ENCODE data around the gene SLU7.

Gene SLU7

GRCh38 chr5:160367261-160367660 lies 51.6 kb downstream of the SLU7 start:
- no peak for DNase-seq (ENCODE audit: low read depth)

DNA sequence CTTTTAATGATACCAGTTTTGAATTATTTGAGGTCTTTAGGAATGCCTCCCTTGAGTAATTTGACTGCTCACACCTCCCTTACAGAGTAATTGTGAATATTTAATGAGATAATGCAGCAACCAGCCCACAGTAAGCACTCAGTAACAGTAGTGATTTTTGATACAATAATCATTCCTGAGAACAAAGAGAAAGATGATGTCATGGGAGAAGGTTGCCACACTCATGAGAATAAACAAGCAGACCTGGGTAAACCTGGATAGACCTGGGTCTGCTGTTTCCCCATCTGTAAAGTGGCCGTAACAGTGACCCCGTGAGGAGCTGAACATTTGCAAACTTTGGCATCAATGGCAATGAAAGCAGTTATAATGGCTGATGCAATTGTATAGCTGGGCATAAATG lies 52.7 kb downstream of the SLU7 start:
- DNase-seq (ENCODE audit: low read depth) = no peak

DNA sequence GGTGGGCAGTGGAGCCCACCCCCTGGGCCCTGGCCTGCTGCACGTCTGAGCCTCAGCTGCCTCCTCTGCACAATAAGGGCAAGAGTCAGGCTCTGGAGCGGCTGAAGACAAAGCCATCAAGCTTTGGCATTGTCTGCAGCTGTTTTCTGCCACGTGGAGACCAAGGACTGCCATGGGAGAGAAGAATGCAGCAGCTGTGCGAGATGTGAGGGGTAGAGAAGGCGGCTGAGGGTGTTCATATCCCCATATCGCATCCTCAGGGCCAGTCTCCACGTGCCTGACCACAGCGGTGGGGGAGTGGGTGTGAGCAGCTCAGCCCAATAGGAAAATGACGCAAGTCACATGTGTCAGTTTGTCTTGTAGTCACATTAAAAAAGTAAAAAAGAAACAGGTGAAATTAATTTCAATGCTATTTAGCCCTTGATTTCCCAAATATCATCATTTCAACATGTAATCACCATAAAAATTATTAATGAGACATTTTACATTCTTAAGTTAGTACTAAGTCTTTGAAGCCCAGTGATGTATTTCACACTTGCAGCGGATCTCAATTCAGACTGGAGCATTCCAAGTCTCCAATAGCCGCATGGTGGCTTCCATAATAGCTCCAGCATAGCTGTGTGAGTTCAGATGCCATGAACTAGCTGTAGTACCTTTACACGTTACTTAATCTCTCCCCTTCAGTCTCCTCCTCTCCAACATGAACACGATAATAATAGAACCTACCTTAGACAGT lies 55.1 kb downstream of the SLU7 start:
- no peak for DNase-seq (ENCODE audit: low read depth)

- no peak for DNase-seq (ENCODE audit: low read depth)
Observed at GRCh38 chr5:160363211-160363610, 55.7 kb downstream of the SLU7 start.

- DNase-seq (ENCODE audit: low read depth) = no peak
Observed at GRCh38 chr5:160361624-160362228, 57.2 kb downstream of the SLU7 start.

- no peak for DNase-seq (ENCODE audit: low read depth)
Observed at GRCh38 chr5:160360310-160360709, 58.6 kb downstream of the SLU7 start.

DNA sequence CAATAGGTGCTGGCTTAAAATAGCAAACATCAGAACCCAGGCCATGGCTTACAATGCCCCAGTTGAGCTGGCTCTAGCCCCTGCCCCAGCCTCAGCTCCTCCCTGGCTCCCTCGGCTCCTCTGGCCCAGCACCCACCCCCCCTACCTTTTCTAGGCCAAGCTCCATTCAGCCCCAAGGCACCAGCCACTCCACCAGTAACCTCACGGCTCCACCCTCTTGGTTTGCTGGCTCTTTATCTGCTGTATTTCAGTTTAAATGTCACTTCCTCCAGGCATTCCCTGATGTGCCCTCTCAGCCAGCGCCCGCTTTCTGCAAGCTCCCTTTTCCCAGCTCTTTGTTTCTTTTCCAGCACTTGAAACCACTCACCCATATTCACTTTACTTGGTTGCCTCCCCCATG lies 59.1 kb downstream of the SLU7 start:
- no peak for DNase-seq (ENCODE audit: low read depth)

- no peak for DNase-seq (ENCODE audit: low read depth)
Observed at GRCh38 chr5:160359242-160359641, 59.6 kb downstream of the SLU7 start.

- no peak for DNase-seq (ENCODE audit: low read depth)
Observed at GRCh38 chr5:160357861-160358411, 60.9 kb downstream of the SLU7 start.

GRCh38 chr5:160357394-160357793 lies 61.5 kb downstream of the SLU7 start:
- no peak for DNase-seq (ENCODE audit: low read depth)

DNA sequence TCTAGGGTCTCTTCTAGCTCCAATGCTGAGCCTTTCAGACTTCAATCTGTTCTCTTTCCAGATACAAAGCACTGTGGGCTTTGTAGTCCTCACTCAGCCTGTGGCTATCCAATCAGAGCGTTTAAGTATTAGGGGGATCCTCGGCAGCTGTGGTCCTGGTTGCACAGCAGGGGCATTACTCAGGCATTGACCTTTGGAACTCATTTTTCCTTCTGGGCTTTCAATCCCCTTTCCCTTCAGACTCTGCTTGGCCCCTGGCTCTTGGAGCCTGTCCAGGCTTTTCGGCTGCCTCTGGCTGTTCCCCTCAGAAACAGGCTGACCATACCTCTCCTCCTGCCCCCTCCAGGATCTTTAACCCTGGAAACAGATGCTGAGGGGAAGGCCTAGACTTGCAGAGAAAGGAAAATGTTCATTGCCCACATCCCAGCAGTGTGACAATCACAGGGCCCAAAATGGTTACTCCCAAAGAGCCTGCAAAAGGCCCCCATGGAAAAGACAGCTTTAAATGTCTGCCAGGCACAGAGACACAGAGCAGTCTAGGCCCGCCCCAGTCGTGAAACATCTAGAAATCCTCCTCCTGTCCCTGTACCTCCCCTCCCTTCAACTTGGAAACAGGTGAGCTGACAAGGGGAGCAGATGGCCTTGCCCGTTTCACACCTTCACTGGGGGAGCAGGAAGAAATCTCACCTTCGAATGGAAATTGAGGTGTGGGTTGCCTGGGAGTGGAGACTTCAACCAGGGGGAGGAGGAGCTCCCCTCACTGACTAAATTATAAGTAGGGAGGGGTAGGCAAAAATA lies 62.1 kb downstream of the SLU7 start:
- no peak for DNase-seq (ENCODE audit: low read depth)

DNA sequence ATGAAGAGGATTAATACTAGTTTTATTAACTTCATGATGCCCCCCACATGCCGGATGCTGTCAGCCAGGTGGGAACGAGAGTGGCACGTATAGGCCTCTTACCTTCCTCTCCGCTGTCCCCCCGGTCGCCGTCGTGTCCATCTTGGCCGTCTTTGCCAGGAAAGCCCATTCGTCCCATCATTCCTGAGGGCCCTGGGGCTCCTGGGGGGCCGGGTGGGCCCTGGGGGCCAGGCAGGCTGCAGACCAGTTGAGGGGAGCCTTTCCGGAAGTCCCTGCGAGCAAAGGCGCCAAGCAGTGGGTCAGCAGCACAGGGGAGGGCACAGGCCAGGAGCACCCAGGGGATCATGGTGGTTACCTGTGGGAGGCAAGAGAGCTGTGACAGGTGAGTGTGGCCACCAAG lies 64.2 kb downstream of the SLU7 start:
- DNase-seq (ENCODE audit: low read depth) = no peak

- DNase-seq (ENCODE audit: low read depth) = no peak
Observed at GRCh38 chr5:160353379-160353778, 65.5 kb downstream of the SLU7 start.

- DNase-seq (ENCODE audit: low read depth) = no peak
Observed at GRCh38 chr5:160352308-160352707, 66.6 kb downstream of the SLU7 start.

Data from non-pigmented ciliary epithelial cell (primary cell).